HG03097 (cell line): ENCODE results near the gene ANGEL1.

ENCODE experiments used
- ATAC-seq: cut with Tn5 transposase; IDR thresholded peaks from one replicate; pipeline ENCODE4 v1.9.1; 2021; ENCODE audit not compliant: unreplicated experiment, low FRiP score

The ANGEL1 gene

DNA sequence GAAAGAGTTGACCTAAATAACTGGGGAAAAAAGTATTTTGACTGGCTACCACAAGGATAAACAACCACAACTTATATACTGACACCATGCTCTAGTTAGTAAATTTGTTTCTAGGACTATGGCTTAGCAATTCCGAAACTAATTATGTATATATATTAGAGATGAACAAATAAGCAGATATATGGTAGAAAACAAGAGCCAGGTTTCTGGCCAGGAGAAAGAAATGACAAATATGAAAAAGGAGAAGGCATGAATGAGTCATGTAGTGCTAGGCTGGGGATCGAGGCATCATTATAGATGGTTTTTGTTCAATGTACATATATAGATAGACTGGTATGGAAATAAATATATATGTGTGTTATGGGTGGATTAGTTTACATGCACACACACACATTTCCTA, 8.0 kb upstream of the ANGEL1 start:
- no peak for ATAC-seq

DNA sequence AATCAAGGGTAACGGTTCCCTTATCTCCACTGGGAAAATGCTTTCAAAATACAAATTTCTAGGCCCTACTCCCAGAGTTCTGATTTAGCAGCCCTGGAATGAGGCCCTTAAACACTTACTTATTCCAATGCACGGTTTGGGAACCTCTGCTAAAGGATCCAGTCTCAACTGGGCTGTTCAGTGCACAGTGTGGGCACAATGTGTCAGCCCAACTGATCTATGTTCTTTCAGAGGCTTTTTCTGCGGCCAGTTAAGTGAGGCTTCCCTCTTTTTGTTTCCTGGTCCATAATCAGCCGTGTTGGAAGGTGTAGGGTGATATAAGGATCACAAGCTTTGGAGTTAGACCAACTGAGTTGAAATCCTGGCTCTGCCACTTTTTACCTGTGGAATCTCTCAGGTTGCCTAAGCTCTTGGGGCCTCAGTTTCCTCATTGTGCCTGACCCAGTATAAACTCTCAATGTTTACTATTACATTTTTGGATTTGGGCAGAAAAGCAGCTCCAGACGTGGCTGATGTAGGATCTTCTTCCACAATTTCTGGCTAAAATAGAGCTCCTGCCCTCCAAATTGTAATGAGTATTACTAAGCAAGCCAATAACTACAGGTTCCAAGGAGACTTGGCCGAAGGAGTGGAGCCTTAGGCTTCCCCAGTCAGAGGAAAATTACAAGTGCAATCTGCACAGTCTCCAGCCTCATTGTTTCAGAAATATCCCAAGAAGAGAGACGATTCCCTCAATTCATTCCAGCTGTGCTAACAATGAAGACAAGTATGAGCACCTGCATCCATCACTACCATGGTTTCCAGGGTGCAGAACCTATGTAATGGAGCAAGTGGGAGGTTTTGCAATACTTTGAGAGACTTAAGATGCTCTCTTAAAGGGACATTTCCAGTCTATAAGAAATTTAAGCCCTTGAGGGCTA, 2.3 kb upstream of the ANGEL1 start:
- ATAC-seq: no peak

DNA sequence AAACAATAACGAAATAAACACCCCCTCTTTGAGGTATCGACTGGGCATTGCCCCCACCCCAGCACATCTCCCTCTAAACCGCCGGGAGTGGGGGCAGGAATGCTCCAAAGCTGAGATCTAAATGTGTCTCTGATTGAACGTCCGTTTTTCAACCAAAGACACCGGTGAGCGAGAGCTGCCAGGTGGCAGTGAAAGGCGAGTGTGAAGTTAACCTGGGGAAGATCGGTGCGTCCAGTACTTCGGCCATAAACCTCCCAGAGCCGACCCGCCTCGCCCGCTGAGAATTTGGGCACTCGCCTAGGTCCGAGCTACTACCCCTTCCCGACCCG, 625 bp downstream of the ANGEL1 start:
- ATAC-seq: peak; percentile 9

DNA sequence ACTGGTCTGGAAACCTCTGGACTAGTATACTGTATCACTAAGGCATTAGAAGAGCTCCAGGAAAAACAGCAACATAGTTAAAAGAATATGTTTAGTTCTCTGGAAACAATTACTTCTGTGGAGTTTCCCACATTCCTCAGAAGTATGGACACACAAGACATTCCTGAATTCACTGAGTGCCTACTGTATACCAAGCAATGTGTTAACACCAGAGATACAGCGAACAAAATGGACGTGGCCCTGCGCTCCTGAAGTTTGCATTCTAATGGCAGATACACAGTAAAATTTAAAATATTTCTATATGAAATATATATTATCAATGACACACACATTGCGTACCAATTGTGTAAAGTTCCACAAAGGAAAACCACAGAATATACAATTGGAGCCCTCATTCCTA, 1.1 kb downstream of the ANGEL1 start:
- ATAC-seq: no peak

DNA sequence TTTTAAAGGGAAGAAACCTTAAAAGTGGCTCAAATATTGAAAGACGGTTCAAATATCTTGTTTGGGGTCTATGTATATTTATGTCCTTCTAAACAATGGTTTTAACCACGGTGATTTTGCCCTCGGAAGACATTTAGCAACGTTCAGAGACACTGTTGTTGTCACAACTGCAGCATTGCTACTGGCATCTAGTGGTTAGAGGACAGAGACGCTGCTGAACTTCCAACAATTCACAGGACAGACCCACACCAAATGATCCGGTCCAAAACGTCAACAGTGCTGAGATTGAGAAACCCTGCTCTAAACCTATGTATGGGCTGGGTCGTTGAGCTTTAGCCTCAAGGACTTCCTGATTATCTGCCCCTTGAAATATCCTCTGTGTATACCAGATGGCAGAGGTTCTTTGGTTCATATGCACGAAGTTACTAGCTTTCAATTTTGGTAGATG, 1.7 kb downstream of the ANGEL1 start:
- no peak for ATAC-seq

DNA sequence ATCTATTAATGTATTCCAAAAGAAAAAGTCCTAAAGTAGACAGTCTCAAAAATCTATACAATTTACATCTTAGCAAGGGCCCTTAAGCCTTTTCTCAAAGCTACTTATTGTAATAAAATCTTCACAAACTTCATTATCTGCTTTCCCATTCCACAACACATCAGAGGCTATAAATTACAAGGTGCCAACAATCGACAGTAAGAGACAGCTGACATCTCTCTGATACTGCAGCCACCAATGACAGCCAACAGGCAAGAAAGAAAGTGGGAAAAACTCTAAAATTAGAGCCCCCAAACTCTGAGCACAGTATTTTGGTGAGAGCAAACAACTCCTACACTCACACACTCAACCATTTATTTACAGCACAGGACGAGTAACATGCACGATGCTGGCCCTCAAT, 2.2 kb downstream of the ANGEL1 start:
- ATAC-seq: no peak

DNA sequence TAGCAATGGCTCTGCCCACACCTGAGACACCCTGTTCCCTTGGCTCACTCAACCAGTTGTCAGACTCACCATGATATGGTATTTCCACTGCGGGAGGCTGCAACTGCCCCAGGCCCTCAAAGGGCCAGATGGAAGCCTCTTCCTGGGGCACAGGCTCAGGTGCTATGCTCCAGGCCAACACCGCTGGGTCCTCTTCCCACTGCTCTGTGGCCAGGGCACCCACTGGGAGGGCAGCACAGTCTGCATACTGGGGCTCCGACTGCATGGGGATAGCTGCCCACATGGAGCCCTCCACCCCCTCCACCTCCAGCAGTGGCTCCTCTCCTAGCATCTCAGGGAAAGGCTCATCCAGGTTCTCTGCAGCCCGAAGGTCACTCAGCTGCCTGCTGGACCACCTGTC, 3.7 kb downstream of the ANGEL1 start:
- ATAC-seq: no peak

DNA sequence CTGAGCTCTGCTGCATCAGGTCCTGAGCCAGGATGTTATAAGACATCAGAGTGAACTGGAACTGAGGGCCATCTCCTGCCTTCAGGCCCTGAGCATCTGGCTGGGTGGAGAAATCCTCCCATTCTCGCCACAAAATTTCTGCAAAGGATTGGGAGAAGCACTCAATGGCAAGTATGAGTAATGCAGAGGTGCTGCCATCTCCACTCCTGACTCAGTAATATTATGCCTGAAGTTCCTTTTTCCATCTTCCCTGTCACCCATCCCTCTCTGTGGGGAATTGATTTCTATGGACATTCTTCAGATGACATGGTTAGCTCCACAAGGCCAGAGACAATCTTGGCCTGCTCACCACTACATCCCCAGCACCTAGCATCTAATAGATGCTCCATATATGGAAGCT, 4.7 kb downstream of the ANGEL1 start:
- ATAC-seq: no peak

DNA sequence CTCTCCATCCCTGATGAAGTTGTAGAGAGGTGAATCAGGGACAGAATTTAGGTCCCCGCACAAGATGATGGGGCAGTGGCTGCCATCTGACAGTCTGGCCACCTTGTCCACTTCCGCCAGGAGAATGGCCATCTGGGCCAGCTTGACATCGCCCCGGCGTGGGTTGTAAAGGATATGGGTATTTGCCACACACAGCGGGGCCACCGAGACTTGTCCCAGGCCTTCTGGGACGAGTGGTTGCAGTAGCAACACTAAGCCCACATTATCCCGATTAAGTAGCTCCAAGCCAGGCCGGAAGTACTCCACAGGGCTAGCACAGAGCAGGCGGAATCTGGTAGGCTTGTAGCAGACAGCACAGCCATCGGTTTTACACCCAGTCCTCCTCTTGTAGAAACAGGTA, 6.2 kb downstream of the ANGEL1 start:
- no peak for ATAC-seq

DNA sequence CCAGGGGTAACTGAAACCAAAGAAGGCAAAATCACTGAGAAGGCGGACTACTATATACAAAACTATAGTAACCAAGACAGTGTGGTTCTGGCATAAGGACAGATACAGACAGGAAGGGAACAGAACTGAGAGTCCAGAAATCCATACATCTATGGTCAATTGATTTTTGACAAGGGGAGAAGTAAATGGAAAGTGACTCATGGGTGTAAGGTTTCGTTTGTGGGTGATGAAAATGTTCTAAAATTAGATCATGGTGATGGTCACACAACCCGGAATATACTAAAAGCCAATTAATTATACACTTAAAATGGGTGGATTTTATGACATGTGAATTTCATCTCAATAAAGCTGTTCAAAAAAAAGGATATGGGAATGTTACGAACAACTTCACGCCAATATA, 18.7 kb downstream of the ANGEL1 start:
- no peak for ATAC-seq

DNA sequence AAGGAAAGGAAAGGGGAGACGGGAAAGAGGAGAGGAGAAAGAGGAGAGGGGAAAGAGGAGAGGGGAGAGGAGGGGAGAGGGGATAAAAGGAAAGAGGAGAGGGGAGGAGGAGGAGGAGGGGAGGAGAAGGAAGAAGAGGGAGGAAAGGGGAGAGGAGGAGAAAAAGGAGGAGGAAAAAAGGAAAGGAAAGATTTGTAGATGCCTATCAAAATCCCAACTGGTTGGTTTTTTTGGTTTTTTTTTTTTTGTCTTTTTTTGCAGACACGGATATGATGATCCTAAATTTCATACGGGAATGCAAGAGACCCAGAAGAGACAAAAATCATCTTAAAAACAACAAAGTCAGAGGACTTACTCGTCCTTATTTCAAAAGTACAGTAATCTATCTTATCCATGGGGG, 19.4 kb downstream of the ANGEL1 start:
- no peak for ATAC-seq

DNA sequence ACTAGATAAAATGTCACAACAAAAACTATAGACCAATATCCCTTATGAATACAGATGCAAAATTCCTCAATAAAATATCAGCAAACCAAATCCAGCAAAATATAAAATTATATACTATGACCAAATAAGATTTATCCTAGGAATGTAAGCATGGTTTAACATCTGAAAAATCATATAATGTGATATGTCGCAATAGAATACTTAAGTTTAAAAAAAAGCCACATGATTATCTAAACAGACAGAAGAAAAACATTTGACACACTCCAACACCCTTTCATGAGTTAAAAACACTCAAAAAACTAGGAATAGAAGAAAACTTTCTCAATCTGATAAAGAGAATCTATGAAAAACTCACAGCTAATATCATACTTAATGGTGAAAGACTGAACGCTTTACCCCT, 20.3 kb downstream of the ANGEL1 start:
- ATAC-seq: no peak

DNA sequence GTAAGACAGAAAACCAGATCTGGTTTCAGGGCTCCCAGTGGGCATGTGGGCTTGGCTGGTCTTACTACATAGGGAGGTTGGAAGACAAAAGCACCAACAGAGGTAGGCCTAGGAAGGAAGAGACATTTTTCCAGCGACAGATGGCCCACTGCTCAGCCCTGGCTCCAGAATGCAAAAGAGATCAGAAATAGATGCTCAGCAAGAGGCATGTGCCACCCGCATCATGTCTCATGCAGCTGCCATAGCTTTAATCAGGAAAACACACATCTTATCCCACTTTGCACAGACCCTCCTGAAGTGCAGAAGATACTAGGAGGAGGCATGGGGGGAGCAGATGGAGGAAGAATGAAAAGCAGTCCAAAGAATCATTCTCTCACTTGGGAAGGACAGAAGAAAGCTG, 26.1 kb downstream of the ANGEL1 start:
- no peak for ATAC-seq

DNA sequence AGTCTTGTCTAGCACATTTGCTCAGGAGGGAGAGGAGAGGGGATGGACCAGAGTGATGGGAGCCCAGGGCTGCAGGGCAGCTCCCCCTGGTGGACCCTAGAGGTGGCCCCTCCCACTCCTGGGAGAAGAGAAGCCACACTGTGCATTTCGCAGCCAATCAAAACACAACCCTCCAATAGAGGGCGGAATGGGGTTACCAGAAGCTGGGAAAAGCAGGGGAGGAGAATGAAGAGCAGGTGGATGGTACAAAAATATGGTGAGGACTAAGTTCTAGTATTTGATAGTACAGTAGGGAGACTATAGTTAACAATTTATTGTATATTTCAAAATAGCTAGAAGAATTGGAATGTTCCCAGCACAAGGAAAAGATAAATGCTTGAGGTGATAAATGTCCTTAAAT, 27.8 kb downstream of the ANGEL1 start:
- peak; percentile 73 for ATAC-seq

DNA sequence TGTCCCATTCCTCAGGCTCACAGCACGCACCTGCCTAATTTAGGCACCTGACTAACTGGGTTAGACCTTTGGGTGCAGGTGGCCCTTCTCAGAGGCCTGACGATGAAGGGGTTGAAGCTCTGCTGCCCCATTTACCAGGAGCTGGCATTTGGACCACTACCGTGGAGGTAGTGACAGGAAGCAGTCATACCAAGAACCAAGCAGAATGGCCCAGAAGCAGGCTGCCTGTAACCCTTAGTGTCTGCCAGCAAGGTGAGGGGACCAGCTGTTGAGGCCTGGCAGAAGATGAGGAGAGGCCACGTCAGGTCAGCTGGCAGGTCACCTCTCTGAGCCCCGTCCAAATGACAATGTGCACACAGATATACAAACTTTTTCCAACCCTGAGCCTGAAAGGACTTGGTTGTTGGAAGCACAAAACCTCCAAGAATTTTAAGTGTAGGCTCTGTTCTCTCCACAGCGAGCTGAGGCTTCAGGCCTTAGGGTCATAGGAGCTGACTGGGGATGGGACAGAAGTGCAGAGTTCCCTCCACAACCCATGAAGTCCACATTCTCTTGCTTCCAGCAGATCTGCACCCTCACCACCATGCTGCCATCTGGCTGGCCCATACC, 28.3 kb downstream of the ANGEL1 start:
- ATAC-seq: no peak

DNA sequence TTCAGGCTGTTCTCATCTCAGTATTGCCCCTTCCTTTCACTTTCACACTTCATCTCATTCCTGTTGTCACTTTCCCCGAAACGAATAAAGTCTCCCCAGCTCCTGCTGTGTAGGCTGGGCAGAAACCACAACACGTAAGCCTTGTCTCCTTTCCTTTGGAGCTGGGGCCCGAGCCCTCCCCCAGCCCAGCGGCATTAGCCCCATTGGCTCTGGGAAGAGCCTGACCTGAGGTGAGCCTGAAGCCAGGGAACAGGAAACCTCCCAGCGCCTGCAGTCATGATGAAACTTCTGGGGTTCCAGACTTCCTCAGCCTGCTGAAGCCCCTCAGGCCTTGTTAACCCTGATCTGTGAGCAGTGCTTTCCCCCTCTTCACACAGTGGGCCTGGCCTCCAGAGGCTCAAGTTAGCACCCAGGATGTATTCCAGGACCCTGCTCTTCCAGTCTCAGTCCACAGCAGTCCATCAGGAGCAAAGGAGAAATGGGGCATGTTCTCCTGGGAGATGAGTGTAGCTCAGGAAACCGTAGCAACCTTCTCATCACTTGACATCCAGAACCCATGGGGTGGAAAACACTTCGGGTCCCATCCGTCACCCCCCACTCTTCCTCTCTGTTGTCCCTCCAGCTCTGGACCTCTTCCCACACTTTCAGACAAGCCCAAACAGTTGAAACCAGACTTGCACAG, 29.7 kb downstream of the ANGEL1 start:
- ATAC-seq: no peak

DNA sequence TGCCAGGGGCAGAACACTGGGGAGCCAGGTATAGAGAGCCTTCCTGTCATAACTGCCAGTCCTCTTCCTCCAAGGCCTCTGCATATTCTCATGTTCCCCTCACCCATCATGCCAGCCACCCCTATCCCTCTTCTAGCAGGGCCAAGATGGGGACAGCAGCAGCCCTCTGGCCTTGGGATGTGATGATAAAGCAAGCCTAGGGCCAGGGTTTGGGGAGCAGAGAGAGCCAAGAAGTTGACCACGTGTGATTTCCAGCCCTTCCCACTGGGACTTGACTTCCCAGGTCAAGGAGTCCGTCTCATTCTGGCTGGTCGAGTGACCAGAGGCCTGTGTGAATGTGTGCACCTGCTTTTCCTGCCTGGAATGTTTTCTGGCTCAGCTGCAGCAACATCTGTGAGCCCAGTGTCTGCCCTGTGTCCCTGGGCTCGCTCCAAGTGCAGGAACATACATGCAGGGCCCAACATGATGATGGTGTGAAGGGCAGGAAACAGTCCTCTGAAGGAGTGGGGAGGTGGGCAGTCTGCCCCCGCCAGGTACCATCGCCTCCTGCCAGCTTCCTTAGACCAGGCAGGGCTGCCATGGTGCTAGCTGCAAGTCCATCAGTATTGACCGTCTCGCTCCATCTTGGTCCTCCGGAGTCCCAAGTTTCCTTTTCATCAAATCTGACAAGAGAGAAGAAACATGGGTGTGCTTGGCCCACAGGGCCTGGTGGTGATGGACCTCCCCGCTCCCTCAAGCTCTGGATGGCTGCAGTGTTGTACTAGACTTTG, 30.4 kb downstream of the ANGEL1 start:
- ATAC-seq: no peak

DNA sequence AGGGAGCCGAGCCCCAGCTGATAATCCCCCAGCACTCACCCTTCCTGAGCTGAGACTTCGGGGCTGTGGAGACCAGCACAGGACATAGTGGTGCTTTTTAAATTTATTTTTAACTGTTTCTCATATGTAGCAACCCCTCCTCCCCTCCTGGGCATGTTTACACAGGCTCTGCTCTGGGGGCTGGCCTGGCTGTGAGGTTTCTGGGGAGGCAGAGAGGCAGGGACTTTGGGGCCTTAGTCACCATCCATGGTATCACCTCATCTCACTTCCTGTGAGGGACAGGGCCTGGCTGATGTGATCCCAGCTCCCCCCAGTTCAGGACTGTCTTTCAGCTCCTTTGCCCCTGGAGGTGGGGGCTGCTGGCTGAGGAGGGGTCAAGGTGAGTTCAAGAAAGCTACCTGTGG, 31.0 kb downstream of the ANGEL1 start:
- no peak for ATAC-seq

DNA sequence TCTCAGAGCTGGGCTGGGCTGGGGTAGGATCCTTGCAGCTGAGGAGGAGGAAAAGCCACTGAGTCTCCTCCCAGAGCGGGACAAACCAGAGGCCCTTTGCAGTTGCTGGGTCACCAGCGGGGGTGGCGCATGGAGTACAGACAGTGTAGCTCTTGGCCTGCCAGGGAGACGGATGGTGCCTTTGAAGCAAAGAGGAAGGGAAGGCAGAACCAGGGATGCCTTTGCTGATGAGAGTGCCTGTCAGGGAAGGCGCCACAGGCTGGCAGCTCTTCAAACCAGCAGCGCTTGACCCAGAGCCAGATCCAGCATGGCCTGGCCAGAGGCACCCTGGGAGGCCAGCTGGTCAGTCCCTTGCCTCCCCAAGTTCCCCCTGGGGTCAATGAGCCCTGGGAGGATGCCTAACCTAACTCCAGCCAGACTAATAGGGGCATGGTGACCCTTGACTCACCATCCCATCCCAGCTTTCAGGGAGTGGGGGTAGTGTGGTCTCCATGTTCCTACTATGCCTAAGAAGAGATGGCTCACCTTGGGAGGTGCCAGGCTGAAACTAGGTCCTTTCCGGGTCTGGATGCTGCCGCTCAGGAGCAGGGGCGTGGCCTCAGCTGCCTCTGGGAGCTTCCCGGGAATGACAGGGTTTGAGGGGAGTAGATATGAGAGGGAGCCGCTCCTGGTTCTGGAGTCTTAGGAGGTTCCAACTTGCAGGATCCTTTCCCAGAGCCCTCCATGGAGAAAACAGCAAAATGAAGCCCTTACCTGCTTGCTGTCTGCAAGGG, 31.6 kb downstream of the ANGEL1 start:
- ATAC-seq: no peak

DNA sequence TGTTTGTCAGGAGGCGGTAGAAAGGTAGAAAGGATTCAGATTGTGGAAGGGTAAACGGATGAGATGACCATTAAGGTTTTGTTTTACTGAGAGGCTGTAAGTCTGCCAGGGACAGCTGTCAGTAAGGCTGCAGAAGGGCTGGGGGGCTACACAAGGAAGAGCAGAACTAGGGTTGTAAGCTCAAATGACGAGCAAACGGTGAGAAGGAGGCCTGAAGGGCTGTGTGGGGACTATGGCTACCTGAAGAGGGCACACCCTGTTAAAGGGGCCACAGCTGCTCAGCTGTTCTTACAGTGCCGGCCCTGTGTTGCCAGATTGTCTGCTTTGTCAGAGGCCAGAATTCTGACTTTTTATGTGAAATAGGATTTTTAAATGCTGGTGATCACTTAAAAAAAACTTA, 32.3 kb downstream of the ANGEL1 start:
- ATAC-seq: no peak

DNA sequence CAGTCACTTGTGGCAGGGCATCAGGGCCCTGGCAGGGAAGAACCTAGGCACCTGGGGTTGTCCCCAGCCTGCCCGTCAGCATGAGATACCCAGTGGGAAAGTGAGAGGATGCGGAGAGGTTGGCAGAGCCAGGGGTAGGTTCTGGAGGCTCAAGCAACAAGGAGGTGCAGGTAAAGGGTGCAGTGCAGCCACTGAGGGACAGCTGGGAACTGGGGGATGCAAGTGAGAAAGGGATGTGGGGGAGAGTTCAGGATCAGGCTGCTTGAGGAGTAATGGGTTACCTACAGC, 32.7 kb downstream of the ANGEL1 start:
- ATAC-seq: no peak
